ENCODE data around the gene MYO10. TPM values are rescaled to one million over a fixed set of nuclear protein-coding genes. Genes with fewer than 3 reads are reported as not detected.

The MYO10 gene
- total and polyA plus RNA-seq, 2 of the 8 experiments (the other 6 are each of a cell fraction or from before 2014, with no cell fraction given): 21.5 to 107 TPM

DNA sequence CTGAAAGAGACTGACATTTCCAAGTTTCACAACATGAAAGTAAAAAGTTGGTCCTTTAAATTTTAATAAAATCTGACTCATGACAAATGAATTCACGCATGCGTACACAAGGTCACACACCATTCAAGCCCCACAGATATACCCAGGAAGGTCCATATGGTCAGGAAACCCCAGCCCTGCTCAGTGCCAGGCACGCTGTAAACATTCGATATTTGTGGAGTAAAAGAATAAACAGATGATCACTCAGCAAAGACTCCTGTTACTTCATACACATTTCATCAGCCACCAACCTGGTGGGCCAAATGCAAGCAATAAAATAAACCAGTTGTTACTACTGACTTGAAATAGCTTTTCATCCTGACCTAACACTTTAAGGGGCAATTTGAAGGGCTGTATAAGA is 161.3 kb downstream of the MYO10 start (continued):
- TF ChIP-seq CBX8 (IDR thresholded peaks at IDR 0.05; ENCODE audit: borderline replicate concordance, low read depth, low read length) (no peak), CREB1 (IDR thresholded peaks at IDR 0.05) (no peak)
